HG02678 (cell line): Measurements from ENCODE around the gene MED14.
"Not testable (repeated sequence)": the region's sequence is repeated elsewhere in the genome, so short reads cannot be mapped to it uniquely, and the experiment has no call there.

Experiments
- ATAC-seq: cut with Tn5 transposase; IDR thresholded peaks from one replicate; pipeline ENCODE4 v1.9.1; 2021; ENCODE audit warnings: mild to moderate bottlenecking, moderate library complexity; ENCODE audit not compliant: unreplicated experiment

Gene MED14

DNA sequence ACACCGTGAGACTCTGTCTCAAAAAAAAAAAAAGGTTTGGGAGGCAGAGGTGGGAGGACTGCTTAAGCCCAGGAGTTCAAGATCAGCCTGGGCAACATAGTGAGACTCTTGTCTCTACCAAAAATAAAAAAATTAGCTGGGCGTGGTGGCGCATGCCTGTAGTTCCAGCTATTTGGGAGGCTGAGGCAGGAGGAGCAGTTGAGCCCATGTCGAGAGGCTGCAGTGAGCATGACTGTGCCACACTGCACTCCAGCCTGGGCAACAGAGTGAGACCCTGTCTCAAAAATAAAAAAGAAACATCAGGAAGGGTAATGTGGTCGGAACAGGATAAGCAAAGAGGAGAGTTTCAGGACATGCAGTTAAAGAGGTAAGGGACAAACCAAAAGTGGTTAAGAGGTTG is 2.8 kb downstream of the MED14 start:
- not testable (repeated sequence) for ATAC-seq

DNA sequence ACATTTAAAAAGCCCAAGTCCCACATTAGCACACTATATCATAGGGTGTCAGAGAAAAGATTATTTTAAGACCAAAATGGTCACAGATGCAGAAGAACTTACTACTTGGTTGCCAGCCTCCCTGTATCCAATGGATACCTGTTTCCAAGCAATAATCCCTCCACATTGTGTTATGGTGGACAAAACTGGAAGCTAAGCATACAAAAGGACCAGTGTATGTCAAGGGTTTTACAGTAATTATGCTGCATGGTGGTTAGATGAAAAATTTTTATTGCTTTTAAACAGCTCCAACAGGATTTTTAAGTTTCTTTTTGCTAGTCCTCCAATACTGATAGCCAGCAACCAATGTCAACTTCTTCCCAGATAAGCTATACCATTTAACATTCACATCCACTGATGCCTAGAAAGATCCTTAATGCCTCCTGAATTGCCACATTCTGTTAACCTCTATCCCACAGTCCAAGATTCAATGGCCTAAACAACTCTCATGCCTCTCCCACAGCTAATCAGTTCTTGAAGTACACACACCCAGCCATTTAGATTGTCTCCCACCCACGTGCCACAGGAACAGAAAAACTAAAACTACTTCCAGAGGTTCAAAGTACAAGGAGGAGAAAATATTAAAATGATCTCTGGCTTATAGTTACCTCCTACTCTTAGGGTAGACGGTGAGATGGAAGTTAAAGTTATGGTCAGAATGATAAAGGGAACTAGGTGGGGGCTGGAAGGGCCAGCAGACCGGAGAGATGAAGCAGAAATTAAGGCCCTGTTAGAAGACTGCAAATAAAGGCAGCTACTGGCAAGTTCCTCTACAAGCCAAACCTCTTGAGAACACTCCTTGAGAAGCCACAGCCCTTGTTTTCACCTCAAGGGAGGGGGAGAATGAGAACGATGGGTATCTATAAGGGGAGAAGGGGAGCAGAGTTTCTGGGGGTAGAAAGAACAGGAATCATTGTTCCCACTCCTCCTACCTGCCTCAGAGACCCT is 5.5 kb downstream of the MED14 start:
- no peak for ATAC-seq

DNA sequence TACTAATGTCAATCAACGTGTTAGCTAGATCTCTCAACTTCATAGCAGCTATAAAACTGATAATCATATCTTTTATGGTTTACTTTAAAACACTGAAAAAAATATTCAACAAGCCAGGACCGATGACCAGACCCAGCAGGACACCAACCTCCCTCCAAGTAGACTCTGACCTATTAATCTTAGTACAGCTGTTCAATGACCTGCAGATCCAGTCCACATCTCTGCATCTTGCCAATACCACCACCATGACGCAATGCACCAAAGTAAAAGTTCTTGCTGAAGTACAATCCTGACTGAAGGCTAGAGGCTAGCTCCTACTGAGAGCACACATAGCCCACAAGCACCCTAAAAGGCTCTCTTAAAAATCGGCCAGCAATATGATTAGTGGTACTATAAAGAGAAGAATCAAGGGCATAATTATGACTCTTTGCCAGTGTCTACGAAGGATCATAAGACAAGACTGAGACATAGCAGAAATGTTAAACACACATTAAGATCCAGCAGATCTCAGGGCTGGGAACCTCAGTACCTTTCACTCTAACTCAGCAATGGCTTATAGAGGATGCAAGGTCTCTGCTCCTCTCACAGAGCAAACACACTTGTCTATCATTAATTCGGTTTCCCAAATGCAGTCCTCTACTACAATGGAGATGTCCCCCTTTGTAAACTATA is 7.6 kb downstream of the MED14 start:
- no peak for ATAC-seq

DNA sequence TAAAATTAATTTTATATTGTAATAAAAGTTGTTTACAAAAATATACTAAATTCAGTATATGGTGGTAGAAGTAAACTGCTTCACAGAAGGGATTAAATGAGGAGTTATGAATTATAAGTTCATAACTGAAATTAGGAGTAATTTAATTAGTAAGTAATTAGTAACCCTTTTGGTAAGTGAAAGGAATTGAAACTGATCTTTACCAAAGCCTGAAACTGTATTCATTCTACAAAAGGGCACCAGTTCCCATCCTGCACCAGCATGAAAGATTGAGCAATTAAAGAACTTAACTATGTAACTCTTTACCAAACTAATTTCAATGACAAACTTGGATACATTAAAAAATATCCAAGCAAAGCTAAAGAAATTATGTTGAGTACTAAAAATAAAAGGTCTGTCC is 8.2 kb downstream of the MED14 start:
- no peak for ATAC-seq

DNA sequence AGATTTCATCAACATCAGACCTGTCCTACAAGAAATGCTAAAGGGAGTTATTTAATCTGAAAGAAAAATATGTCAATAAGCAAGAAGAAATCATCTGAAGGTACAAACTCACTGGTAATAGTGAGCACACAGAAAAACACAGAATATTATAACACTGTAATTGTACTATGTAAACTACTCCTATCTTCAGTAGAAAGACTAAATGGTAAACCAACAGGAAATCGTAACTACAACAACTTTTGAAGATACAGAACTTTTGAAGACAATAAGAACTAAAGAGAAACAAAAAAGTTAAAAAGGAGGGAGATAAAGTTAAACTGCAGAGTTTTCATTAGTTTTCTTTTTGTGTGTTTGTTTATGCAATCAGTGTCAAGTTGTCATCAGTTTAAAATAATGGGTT is 12.4 kb downstream of the MED14 start:
- no peak for ATAC-seq

DNA sequence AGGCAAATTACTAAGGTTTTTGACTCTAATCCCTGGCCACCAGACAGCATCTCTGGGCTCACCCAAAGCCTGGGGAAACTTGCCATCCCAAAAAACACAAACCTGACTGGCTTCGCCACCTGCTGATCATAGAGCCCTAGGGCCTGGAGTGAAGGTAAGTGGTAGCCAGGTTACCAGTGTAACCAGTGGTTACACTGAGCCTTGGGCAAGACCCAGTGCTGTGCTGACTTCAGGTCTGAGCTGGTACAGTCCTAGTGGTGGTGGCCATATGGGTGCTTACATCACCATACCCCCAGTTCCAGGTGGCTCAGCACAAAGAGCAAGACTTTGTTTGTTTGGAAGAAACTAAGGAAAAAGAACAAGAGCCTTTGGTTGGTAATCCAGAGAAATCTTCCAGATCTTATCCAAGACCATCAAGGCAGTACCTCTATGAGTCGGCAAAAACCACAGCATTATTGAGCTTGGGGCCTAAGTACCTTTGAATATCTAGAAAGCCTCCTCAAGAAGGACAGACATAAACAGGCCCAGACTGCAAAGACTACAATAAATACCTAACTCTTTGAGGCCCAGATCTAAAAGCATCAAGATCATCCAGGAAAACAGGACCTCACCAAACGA is 13.7 kb downstream of the MED14 start:
- no peak for ATAC-seq

DNA sequence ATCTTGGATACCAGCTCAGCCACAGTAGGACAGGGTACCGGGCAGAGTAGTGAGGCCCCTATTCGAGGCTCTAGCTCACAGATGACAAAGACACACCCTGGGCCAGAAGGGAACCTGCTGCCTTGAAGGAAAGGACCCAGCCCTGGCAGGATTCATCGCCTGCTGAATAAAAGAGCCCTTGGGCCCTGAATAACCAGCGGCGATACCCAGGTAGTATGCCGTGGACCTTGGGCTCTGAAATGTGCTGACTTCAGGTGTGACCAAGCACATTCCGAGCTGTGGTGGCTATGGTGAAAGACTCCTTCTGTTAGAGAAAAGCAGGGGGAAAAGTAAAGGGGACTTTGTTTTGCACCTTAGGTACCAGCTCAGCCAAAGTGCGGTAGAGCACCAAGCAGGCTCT is 14.6 kb downstream of the MED14 start:
- ATAC-seq: no peak

DNA sequence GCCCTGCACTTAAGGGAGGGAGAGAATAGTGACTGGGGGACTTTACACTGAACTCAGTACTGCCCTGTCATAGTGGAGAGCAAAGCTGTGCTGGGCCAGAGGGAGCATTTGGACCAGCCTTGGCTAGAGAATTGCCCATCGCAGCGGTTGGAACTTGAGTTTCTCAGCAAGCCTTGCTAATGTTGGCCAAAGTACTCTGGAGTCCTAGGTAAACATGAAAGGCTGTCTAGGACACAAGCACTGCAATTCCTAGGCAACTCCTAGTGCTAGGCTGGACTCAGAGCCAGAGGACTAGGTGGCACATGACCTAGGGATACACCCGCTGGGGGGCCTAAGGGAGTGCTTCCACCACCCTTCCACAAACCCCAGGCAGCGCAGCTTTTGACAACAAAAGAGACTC is 15.0 kb downstream of the MED14 start:
- no peak for ATAC-seq

DNA sequence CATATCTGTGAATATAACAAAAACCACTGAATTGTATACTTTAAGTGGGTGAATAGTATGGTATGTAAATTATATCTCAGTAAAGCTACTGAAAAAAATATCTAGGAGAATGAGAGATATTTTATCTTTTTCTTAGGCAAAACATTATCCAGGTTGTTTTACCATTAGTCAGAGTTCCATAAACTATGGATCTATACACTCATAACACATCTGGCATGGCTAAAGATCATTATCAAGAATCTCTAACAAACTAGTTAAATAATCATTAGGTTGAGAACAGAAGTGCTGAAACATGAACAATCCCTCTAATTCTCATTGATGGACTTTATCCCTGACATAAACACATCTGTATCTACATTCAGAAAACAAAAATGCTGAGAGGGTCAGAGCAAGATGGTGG is 15.6 kb downstream of the MED14 start:
- ATAC-seq: no peak

DNA sequence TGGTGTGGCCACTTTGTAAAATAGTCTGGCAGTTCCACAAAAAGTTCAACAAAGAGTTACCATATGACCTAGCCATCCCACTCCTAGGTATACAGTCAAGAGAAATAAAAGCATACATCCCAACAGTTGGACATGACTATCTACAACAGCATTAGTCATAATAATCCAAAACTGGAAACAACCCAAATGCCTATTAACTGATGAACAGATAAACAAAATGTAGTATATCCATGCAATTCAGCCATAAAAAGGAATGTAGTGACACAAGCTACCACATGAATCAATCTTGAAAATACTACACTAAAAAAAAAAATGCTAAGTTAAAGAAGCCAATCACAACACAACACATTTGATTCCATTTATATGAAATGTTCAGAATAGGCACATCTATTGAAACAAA is 16.1 kb downstream of the MED14 start:
- no peak for ATAC-seq

DNA sequence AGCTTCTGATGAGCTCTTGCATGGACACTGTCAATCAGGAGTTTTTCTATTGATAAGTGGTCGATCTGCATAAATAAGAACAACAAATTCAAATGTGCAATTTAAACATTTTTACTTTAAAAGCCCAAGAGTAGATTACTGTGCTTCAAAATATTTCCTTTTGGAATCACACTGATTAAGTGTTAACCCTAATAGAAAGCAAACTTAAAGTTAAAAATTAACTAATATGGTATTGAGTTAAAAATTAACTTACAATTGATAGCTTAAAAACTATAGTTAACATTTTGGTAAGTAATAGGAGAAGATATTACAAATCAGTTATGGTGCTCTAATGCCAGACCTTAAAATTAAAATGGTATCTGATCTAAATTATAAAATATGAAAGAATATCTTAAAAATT is 25.9 kb downstream of the MED14 start:
- no peak for ATAC-seq

DNA sequence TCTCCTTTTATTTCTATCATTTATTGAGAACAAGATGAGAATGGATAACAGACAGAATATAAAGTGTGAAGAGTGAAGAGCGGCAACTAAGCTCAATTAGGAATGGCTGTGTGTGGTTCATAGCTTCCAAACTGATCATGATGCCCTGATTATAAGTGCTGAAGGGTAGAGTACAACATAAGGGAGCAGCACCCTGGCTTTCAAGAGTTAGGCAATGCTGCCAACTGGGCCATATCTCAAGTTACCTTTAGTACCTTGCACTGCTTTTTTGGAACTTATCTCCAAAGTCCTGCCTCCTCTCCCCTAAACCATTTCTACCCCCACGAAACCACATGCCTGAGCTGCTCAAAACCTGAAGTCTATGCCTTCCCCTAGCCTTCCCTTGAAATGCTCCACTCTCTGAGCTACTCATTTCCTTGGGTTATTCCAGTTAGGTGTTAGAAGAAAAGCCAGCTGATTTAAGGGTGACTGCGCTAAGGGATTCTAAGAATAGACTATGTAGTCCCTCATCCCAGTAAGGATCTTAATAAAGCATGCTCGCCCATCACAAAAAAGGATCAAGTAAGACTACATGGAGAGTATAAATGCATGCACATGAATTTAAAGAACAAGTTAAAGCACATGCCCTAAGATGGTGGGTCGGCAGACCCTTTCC is 29.6 kb downstream of the MED14 start:
- ATAC-seq: no peak

DNA sequence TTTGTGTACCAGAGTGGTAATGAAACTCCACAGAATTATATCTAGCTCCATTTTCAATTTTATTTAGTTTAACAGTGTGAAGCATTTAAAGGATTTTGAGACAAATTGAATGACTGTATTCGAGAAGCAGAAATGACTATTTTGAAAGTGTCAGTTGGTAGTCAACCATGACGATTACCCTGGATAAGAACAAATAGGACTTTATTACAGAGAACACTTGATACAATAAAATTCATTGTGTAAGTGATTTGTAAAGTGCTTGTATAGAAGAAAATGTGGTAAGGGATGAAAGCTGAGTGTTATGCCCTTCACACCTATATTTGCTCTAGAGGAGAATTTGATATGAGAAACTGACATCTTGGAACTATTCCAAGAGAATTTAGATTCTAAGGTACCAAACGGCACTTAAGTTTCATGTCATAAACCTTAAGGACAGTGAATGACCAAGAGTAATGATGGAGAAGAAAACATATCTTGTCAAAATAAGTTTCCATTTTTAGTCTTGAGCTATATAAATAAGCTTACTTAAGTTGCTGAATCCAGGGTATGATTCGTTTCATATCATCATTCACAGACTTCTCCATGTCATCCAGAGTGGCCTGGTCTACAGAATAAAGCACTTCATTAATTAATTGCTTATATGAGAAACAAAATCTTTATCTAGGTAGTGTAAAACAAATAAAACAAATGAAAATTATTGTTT is 34.6 kb downstream of the MED14 start:
- ATAC-seq: no peak

DNA sequence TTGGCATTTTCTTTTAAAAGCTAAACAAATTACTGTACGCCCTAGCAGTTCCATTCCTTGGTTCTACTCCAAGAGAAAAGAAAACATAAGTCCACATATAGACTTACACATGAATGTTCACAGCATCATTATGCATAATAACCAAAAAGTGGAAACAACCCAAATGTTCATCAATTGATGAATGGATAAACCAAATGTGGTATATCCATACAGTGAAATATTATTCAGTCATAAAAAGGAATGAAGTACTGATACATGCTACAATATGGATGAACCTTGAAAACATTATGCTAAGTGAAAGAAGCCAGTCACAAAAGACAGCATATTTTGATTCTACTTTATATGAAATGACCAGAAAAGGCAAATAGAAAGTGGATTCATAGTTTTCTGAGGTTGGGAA is 36.5 kb downstream of the MED14 start:
- no peak for ATAC-seq

DNA sequence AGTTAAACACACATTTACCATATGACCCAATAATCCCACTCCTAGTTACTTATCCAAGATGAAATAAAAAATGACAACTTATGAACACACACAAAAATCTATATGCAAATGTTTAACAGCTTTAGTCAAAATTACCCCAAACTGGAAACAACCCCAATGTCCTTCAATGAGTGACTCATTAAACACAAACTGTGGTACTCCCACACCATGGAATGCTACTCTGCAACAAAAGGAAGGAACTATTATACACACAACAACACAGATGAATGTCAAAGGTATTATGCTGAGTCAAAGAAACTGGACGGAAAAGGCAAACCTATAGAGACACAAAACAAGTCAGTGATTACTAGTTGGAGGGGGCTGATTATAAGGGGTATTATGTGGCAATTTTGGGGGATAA is 40.5 kb downstream of the MED14 start:
- ATAC-seq: no peak

DNA sequence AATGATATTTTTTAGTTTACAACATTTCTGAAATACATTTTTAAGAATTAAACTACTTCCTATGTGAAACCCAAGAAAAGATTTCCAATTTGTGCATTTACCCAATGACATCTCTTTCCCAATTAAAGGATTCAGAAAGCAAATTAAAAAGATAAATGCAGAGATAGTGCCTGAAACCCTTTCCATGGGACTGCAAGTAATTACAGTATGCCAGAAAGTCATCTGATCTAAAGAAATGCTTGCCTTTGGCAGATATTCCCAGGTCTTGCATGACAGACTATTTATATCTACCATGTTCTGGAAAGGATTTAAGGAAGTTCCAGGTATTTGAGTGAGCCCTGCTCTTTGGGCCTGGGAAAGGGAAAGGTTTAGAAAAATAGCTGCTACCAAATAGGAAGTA is 46.4 kb downstream of the MED14 start:
- ATAC-seq: no peak

DNA sequence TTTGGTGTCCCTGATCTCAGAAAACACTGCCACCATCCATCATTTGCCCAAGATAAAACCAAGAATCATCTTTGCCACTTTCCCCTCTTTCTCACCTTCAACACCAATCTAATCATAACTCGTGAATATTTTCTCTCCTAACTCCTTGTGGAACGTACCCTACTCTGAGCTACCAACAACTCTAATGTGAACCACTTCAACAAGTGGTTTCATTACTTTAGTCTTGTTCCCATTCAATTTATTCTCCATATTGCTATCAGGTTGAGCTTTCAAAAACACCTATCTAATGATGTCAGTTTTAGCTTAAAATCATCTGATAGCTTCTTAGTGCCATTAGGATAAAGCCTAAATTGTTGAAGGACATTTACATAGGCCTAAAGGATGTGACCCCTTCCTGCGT is 48.2 kb downstream of the MED14 start:
- no peak for ATAC-seq

DNA sequence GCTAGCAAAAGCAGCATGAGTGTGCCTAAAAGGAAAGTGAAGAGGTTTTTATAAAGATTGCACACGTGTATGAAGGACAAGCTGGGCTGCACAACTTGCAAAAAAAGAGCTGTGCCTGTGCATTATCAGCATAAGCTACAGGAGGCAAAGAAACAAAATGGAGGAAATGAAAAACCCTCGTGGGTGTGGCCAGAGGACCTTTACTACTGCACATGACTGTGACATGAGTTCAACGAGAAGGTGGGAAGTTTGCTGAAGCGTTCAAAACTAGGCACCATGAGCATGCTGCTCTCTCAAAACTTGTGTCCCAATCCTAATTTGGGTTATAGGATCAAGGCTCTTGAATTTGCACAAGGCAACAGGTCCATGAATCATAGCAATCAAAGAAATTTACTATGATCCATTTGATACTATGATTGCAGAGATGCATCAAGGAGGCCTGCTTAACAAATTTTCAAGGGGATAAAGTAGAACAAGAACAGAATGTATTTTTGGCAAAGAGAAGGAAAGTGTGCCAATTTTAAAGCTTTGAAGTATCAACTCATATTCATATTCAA is 49.9 kb downstream of the MED14 start:
- ATAC-seq: no peak

DNA sequence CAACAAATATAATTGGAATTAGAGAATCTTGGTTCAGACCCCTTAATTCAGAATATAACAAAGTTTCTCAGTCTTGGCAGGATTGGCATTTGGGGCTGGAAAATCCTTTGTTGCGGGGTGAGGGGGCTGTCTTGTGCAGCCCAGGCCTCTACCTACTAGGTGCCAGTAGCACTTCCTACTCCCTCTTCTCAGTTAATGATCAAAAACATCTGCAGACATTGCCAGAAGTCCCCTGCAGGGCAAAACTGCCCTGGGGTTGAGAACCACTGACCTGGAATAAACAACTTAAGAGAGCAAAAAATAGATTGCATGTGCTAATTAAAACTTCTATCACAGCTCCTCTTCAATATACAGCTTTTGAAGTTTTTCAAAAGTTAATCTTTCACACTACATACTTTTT is 51.2 kb downstream of the MED14 start:
- ATAC-seq: no peak

DNA sequence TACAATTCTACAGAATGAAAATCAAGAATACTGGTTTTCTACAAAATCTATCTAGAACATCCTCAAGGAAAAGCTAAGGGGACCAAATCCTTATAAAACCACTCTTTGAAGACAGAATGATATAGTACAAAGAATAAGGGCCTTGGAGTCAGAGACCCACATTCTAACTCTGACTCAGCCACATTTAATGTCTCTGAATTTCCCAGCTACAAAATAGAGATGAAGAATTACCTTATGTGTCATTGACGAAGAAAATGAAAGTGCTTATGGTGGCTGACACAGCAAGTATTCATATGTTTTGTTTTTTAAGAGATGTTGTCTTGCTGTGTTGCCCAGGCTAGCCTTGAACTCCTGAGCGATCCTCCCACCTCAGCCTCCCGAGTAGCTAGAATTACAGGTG is 52.1 kb downstream of the MED14 start:
- ATAC-seq: no peak
